ENCODE data around the gene HOXC9.

Gene HOXC9

GRCh38 chr12:53986686-53987483, 13.1 kb upstream of the HOXC9 start:
- DNase-seq (ENCODE audit: low read depth in 4 of 4, low spot score in 1 of 4), result no peak

- DNase-seq (ENCODE audit: low read depth in 4 of 4, low spot score in 1 of 4), result no peak
Measured at GRCh38 chr12:53987787-53988230, 12.2 kb upstream of the HOXC9 start.

GRCh38 chr12:53988541-53989226, 11.3 kb upstream of the HOXC9 start:
- DNase-seq (ENCODE audit: low read depth in 4 of 4, low spot score in 1 of 4), result no peak

- no peak for DNase-seq (ENCODE audit: low read depth in 4 of 4, low spot score in 1 of 4)
Measured at GRCh38 chr12:53989227-53990113, 10.5 kb upstream of the HOXC9 start.

- no peak for DNase-seq (ENCODE audit: low read depth in 4 of 4, low spot score in 1 of 4)
Measured at GRCh38 chr12:53990311-53991076, 9.5 kb upstream of the HOXC9 start.

- DNase-seq (ENCODE audit: low read depth in 4 of 4, low spot score in 1 of 4), result no peak
Measured at GRCh38 chr12:53991077-53991460, 8.9 kb upstream of the HOXC9 start.

GRCh38 chr12:53992377-53992889, 7.5 kb upstream of the HOXC9 start:
- no peak for DNase-seq (ENCODE audit: low read depth in 4 of 4, low spot score in 1 of 4)

- DNase-seq (ENCODE audit: low read depth in 4 of 4, low spot score in 1 of 4), result no peak
Measured at GRCh38 chr12:53993162-53994008, 6.6 kb upstream of the HOXC9 start.

- DNase-seq (ENCODE audit: low read depth in 4 of 4, low spot score in 1 of 4), result no peak
Measured at GRCh38 chr12:53994009-53994263, 6.0 kb upstream of the HOXC9 start.

- no peak for DNase-seq (ENCODE audit: low read depth in 4 of 4, low spot score in 1 of 4)
Measured at GRCh38 chr12:53994264-53995001, 5.5 kb upstream of the HOXC9 start.

GRCh38 chr12:53995002-53995377, 5.0 kb upstream of the HOXC9 start:
- no peak for DNase-seq (ENCODE audit: low read depth in 4 of 4, low spot score in 1 of 4)

GRCh38 chr12:53995378-53996239, 4.4 kb upstream of the HOXC9 start:
- no peak for DNase-seq (ENCODE audit: low read depth in 4 of 4, low spot score in 1 of 4)

GRCh38 chr12:53996240-53997203, 3.4 kb upstream of the HOXC9 start:
- DNase-seq (ENCODE audit: low read depth in 4 of 4, low spot score in 1 of 4), result no peak

- no peak for DNase-seq (ENCODE audit: low read depth in 4 of 4, low spot score in 1 of 4)
Measured at GRCh38 chr12:53997204-53998109, 2.5 kb upstream of the HOXC9 start.

GRCh38 chr12:53998110-53998899, 1.7 kb upstream of the HOXC9 start:
- no peak for DNase-seq (ENCODE audit: low read depth in 4 of 4, low spot score in 1 of 4)

- no peak for DNase-seq (ENCODE audit: low read depth in 4 of 4, low spot score in 1 of 4)
Measured at GRCh38 chr12:53998900-53999236, 1.1 kb upstream of the HOXC9 start.
